K562 (cell line): ENCODE results near the gene FKBP2. TPM values are rescaled to one million over a fixed set of nuclear protein-coding genes. Genes with fewer than 3 reads are reported as not detected.

Experiments
- ATF7 ChIP-seq: fragments of 450-650 bp; IDR thresholded peaks from 2 replicates; pipeline ENCODE4 v1.7.1; 2014; ENCODE audit warnings: mild to moderate bottlenecking, moderate library complexity
- BRF1 ChIP-seq: IDR thresholded peaks from 3 replicates; pipeline ENCODE4 v1.6.1; 2011; ENCODE audit warnings: borderline replicate concordance, mild to moderate bottlenecking; ENCODE audit not compliant: insufficient read length; ENCODE audit errors: extremely low read depth
- C11orf30 ChIP-seq: fragments of 450-650 bp; IDR thresholded peaks from 2 replicates; pipeline ENCODE4 v1.6.1; 2016; ENCODE audit warnings: low read depth, mild to moderate bottlenecking
- CBX1 ChIP-seq: sonication (generic); IDR thresholded peaks from 2 replicates; pipeline ENCODE4 v1.6.1; 2016; ENCODE audit warnings: antibody characterized with exemption, low read depth, mild to moderate bottlenecking
- FOSL1 ChIP-seq: fragments of 200-800 bp; sonication (Bioruptor generic); conservative IDR thresholded peaks from 2 replicates; pipeline ENCODE4 v1.6.1; 2016; ENCODE audit warnings: missing genetic modification characterization, missing compliant biosample characterization
- FOXK1 ChIP-seq: sonication (generic); formaldehyde crosslinking; IDR thresholded peaks from 2 replicates; pipeline ENCODE4 v1.8.0; 2022; ENCODE audit warnings: missing genetic modification reagents, mild to moderate bottlenecking, borderline replicate concordance
- NR2C2 ChIP-seq, 2 experiments: fragments of 200-800 bp in 1 of 2; sonication (Bioruptor generic) in 1 of 2; sonication (generic) in 1 of 2; formaldehyde crosslinking in 1 of 2; IDR thresholded peaks; 2 replicates each; pipeline versions ENCODE4 v1.6.1 to v1.8.0; 2016 to 2022; ENCODE audit warnings: mild to moderate bottlenecking in 1 of 2, missing compliant biosample characterization in 1 of 2, missing genetic modification characterization in 1 of 2, missing genetic modification reagents in 1 of 2
- SMAD4 ChIP-seq: fragments of 250-450 bp; sonication (Bioruptor Pico); conservative IDR thresholded peaks from 2 replicates; pipeline ENCODE4 v1.8.0; 2021; ENCODE audit warnings: inconsistent platforms, mild to moderate bottlenecking, moderate library complexity
- SRSF7 ChIP-seq: fragments of 200-400 bp; formaldehyde crosslinking; optimal IDR thresholded peaks from 2 replicates; pipeline ENCODE3; 2017; ENCODE audit warnings: mild to moderate bottlenecking, low read depth, low read length
- polyA plus RNA-seq, 8 experiments: library from polyadenylated mRNA; depleted of rRNA in 4 of 8; stranded (reverse) in 5 of 8; unstranded in 3 of 8; fragments of >200 nt; fragmentation: Nextera tagmentation in 2 of 8; fragmentation: Illumina TruSeq in 1 of 8; extraction: Ambion mirVana in 2 of 8; extraction: Trizol in 1 of 8; gene quantifications; 2 replicates each; pipeline versions ENCODE4 v1.2.1 to v1.2.3, GENCODE V29; 2011 to 2014; ENCODE audit warnings: inconsistent platforms in 1 of 8, missing spikeins in 1 of 8
- total RNA-seq, 7 experiments: library from RNA; depleted of rRNA in 6 of 7; stranded (reverse); fragments of >200 nt in 6 of 7; fragmentation: Illumina TruSeq in 2 of 7; extraction: Trizol in 2 of 7; gene quantifications; 2 replicates each; pipeline versions ENCODE4 v1.2.1 to v1.2.3, GENCODE V29; 2011 to 2021; ENCODE audit warnings: low replicate concordance in 1 of 7
- TF ChIP-seq, protein P1 (sequence below), 2 experiments: fragments of 450-650 bp in 1 of 2; sonication (generic) in 1 of 2; formaldehyde crosslinking in 1 of 2; IDR thresholded peaks; 2 replicates each; pipeline versions ENCODE4 v1.7.1 to v1.9.0; 2016 to 2022; ENCODE audit warnings: inconsistent platforms in 1 of 2, mild to moderate bottlenecking in 1 of 2, missing genetic modification reagents in 1 of 2
- TF ChIP-seq, protein P2 (sequence below): fragments of 450-650 bp; formaldehyde crosslinking; conservative IDR thresholded peaks from 2 replicates; pipeline ENCODE4 v1.4.0; 2022; ENCODE audit warnings: mild to moderate bottlenecking, missing genetic modification characterization
- TF ChIP-seq, protein P3 (sequence below): sonication (generic); formaldehyde crosslinking; IDR thresholded peaks from 2 replicates; pipeline ENCODE4 v1.8.1; 2023; ENCODE audit warnings: mild to moderate bottlenecking, missing genetic modification reagents

Gene FKBP2
- total and polyA plus RNA-seq, 9 of the 15 experiments (the other 6 are each of a cell fraction or from before 2014, with no cell fraction given), result 3.5 to 151 (median 58.1) TPM

DNA sequence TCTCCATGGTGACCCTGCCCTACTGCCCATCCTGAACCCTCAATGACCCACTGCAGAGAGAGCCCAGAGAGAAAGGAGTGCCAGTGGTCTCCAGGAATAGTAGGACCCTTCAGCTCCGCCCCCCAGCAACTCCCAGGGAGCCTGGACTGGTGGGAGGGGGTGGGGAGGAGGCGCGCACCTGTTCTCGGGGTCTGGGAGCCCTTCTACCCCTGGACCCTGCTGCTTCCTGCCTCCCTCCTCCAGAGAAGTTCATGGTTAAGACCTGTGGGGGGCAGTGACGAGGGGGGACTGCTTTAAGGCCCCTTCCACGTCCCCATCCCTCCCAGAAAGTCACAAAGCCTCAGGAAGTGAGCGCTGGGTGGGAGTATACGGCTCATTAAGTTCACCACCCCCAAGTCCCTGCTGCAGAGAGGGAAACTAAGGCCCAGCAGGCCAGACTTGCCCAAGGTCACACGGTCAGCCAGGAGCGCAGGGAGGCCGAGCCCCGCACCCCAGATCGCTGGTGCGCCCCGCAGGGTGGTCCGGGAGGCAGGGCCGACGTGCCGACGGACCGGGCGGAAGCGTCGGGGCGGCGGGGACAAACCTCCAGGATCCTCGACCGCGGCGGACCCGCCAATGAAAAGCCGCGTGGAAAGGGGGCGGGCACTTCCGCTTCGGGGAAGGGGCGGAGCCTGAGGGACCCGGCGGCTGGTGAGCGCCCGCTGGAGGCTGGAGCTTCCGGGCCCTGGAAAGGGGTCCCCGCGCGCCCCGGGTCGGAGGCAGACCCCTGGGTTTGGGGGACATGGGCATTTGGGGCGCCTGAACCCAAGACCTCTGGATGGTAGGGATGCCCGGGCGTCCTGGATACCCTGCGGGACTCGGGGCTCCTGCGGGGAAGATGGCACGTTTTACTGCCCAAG lies 15.0 kb upstream of the FKBP2 start, which contains the start of the genes NUDT22 and TRPT1 (continued):
- TF ChIP-seq, protein P1, sequence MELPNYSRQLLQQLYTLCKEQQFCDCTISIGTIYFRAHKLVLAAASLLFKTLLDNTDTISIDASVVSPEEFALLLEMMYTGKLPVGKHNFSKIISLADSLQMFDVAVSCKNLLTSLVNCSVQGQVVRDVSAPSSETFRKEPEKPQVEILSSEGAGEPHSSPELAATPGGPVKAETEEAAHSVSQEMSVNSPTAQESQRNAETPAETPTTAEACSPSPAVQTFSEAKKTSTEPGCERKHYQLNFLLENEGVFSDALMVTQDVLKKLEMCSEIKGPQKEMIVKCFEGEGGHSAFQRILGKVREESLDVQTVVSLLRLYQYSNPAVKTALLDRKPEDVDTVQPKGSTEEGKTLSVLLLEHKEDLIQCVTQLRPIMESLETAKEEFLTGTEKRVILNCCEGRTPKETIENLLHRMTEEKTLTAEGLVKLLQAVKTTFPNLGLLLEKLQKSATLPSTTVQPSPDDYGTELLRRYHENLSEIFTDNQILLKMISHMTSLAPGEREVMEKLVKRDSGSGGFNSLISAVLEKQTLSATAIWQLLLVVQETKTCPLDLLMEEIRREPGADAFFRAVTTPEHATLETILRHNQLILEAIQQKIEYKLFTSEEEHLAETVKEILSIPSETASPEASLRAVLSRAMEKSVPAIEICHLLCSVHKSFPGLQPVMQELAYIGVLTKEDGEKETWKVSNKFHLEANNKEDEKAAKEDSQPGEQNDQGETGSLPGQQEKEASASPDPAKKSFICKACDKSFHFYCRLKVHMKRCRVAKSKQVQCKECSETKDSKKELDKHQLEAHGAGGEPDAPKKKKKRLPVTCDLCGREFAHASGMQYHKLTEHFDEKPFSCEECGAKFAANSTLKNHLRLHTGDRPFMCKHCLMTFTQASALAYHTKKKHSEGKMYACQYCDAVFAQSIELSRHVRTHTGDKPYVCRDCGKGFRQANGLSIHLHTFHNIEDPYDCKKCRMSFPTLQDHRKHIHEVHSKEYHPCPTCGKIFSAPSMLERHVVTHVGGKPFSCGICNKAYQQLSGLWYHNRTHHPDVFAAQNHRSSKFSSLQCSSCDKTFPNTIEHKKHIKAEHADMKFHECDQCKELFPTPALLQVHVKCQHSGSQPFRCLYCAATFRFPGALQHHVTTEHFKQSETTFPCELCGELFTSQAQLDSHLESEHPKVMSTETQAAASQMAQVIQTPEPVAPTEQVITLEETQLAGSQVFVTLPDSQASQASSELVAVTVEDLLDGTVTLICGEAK (IDR thresholded peaks at IDR 0.05), result peak; percentile 88
- TF ChIP-seq, protein P1 (CRISPR knock-in tag; IDR thresholded peaks at IDR 0.05), result no peak
- no peak for TF ChIP-seq BRF1
- TF ChIP-seq, protein P2, sequence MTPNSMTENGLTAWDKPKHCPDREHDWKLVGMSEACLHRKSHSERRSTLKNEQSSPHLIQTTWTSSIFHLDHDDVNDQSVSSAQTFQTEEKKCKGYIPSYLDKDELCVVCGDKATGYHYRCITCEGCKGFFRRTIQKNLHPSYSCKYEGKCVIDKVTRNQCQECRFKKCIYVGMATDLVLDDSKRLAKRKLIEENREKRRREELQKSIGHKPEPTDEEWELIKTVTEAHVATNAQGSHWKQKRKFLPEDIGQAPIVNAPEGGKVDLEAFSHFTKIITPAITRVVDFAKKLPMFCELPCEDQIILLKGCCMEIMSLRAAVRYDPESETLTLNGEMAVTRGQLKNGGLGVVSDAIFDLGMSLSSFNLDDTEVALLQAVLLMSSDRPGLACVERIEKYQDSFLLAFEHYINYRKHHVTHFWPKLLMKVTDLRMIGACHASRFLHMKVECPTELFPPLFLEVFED, result 0 out of 2 replicates have a peak, but pooled peaks have one; percentile 55
- no peak for TF ChIP-seq NR2C2 (CRISPR knock-in tag; IDR thresholded peaks at IDR 0.05)
- peak; percentile 61 for TF ChIP-seq NR2C2 (tag; IDR thresholded peaks at IDR 0.05)
- TF ChIP-seq FOSL1, result no peak
- TF ChIP-seq C11orf30, result peak; percentile 37; the same call in 1 of the 2 replicates
- no peak for TF ChIP-seq SRSF7
- TF ChIP-seq, protein P3, sequence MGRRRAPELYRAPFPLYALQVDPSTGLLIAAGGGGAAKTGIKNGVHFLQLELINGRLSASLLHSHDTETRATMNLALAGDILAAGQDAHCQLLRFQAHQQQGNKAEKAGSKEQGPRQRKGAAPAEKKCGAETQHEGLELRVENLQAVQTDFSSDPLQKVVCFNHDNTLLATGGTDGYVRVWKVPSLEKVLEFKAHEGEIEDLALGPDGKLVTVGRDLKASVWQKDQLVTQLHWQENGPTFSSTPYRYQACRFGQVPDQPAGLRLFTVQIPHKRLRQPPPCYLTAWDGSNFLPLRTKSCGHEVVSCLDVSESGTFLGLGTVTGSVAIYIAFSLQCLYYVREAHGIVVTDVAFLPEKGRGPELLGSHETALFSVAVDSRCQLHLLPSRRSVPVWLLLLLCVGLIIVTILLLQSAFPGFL (CRISPR knock-in tag), result no peak
- no peak for TF ChIP-seq FOXK1 (CRISPR knock-in tag)
- TF ChIP-seq ATF7, result peak; percentile 41
- no peak; the same call in 1 of the 2 replicates for TF ChIP-seq SMAD4 (CRISPR knock-in tag)
- 0 out of 2 replicates have a peak, but pooled peaks have one; percentile 44 for TF ChIP-seq CBX1
